HCT116 (cell line): ENCODE measurements around the gene C13orf46. TPM values are rescaled to one million over a fixed set of nuclear protein-coding genes. Genes with fewer than 3 reads are reported as not detected.

Experiments used
- ATAC-seq: fragments of 200-7000 bp; cut with Tn5 transposase; 2 replicates; pipeline ENCODE4 v1.9.1; 2020; ENCODE audit warnings: mild to moderate bottlenecking, moderate library complexity
- BruUV-seq: library from RNA; stranded (reverse); fragments of 400-500 nt; replicated peaks from 2 replicates; lab custom pipeline; 2021; lab: Mats Ljungman, UMichigan
- CTCF ChIA-PET: fragments of 300-600 bp; sonication (Branson Sonifier 250); formaldehyde crosslinking; loops from one replicate; lab custom pipeline; 2021; ENCODE audit warnings: antibody characterized with exemption; lab: Charles Lee
- POLR2A ChIA-PET: fragments of 300-600, 350-600 bp; sonication (Branson Sonifier 250); formaldehyde crosslinking; loops from one replicate; lab custom pipeline; 2021; ENCODE audit warnings: antibody characterized with exemption; lab: Charles Lee
- RAD21 ChIA-PET, 2 experiments: fragments of 300-600 bp; sonication (Branson Sonifier 250); formaldehyde crosslinking; loops; one replicate each; lab custom pipeline; 2023; ENCODE audit warnings: low total read pairs in 2 of 2; ENCODE audit not compliant: uncharacterized antibody in 2 of 2, unreplicated experiment in 2 of 2, low non-redundant PET in 1 of 2; lab: Charles Lee
- DNase-seq: peaks from one replicate; pipeline ENCODE4 v3.0.0-alpha.2; 2010; ENCODE audit warnings: low read depth, low spot score
- H2AFZ ChIP-seq: fragments of 200-600 bp; shearing (Covaris generic), sonication (generic); 2 replicates; pipeline ENCODE4 v1.6.1; 2017; ENCODE audit warnings: low read depth, mixed run types, mixed read lengths, antibody characterized with exemption, low read length; ENCODE audit not compliant: poor library complexity, severe bottlenecking
- H3K27ac ChIP-seq: 2 replicates; pipeline ENCODE4 v1.5.1; 2012; ENCODE audit warnings: low read depth, low read length
- H3K27me3 ChIP-seq: fragments of 200-600 bp; sonication (generic); 2 replicates; pipeline ENCODE4 v1.6.1; 2016; ENCODE audit warnings: mixed run types, low read length, mixed read lengths; ENCODE audit not compliant: insufficient read depth
- H3K36me3 ChIP-seq, 2 experiments: fragments of 200-500 bp in 1 of 2; fragments of 200-600 bp in 1 of 2; sonication (Bioruptor generic) in 1 of 2; sonication (generic) in 1 of 2; 2 replicates each; pipeline versions ENCODE4 v1.5.1 to v1.6.1; 2014 to 2016; ENCODE audit warnings: low read length in 2 of 2, inconsistent platforms in 1 of 2, mixed read lengths in 1 of 2, mixed run types in 1 of 2; ENCODE audit not compliant: insufficient read depth in 2 of 2, control insufficient read depth in 1 of 2
- H3K4me1 ChIP-seq, 2 experiments: fragments of 200-600 bp in 1 of 2; sonication (generic) in 1 of 2; 2 replicates each; pipeline versions ENCODE4 v1.5.1 to v1.6.1; 2012 to 2017; ENCODE audit warnings: low read length in 2 of 2, inconsistent platforms in 1 of 2, mild to moderate bottlenecking in 1 of 2, mixed read lengths in 1 of 2, mixed run types in 1 of 2, moderate library complexity in 1 of 2; ENCODE audit not compliant: insufficient read depth in 2 of 2, control insufficient read depth in 1 of 2
- H3K4me2 ChIP-seq: fragments of 200-600 bp; sonication (generic); 2 replicates; pipeline ENCODE4 v1.6.1; 2017; ENCODE audit warnings: mixed run types, low read length, mixed read lengths
- H3K4me3 ChIP-seq, 2 experiments: fragments of 200-600 bp in 1 of 2; sonication (generic) in 1 of 2; replicated peaks in 1 of 2; 2 replicates each; pipeline ENCODE4 v1.5.1; 2011 to 2016; ENCODE audit warnings: low read length in 2 of 2, control low read depth in 1 of 2, low read depth in 1 of 2, mild to moderate bottlenecking in 1 of 2, mixed read lengths in 1 of 2, mixed run types in 1 of 2
- H3K79me2 ChIP-seq: fragments of 200-600 bp; sonication (generic); 2 replicates; pipeline ENCODE4 v1.6.1; 2017; ENCODE audit warnings: mild to moderate bottlenecking, mixed run types, low read length, moderate library complexity, mixed read lengths; ENCODE audit not compliant: insufficient read depth
- H3K9ac ChIP-seq: fragments of 200-600 bp; sonication (generic); 2 replicates; pipeline ENCODE4 v1.6.1; 2016; ENCODE audit warnings: low read length, mixed read lengths
- H3K9me2 ChIP-seq: fragments of 200-600 bp; sonication (generic), shearing (Covaris generic); 2 replicates; pipeline ENCODE4 v1.6.1; 2017; ENCODE audit warnings: mixed run types, mild to moderate bottlenecking, moderate library complexity; ENCODE audit not compliant: insufficient read depth
- H3K9me3 ChIP-seq, 2 experiments: fragments of 200-500 bp in 1 of 2; fragments of 200-600 bp in 1 of 2; sonication (Bioruptor generic) in 1 of 2; sonication (generic) in 1 of 2; 2 replicates each; pipeline ENCODE4 v1.6.1; 2014 to 2017; ENCODE audit warnings: low read length in 2 of 2, mixed read lengths in 2 of 2, inconsistent platforms in 1 of 2, low read depth in 1 of 2, mild to moderate bottlenecking in 1 of 2, mixed run types in 1 of 2, moderate library complexity in 1 of 2; ENCODE audit not compliant: control insufficient read depth in 1 of 2, insufficient read depth in 1 of 2
- H4K20me1 ChIP-seq: fragments of 200-600 bp; sonication (generic), shearing (Covaris generic); 2 replicates; pipeline ENCODE4 v1.6.1; 2017; ENCODE audit warnings: mixed run types, mild to moderate bottlenecking, moderate library complexity; ENCODE audit not compliant: insufficient read depth
- CBX3 ChIP-seq: IDR thresholded peaks from 2 replicates; pipeline ENCODE4 v1.6.1; 2012; ENCODE audit warnings: low read depth
- CTCF ChIP-seq, 3 experiments: fragments of 200-600 bp in 1 of 3; sonication (generic) in 1 of 3; IDR thresholded peaks in 2 of 3; conservative IDR thresholded peaks in 1 of 3; 2 replicates each; pipeline ENCODE4 v1.5.1; 2012 to 2017; ENCODE audit warnings: low read depth in 2 of 3, low read length in 2 of 3, antibody characterized with exemption in 1 of 3, borderline replicate concordance in 1 of 3, control low read depth in 1 of 3, mild to moderate bottlenecking in 1 of 3, mixed read lengths in 1 of 3, mixed run types in 1 of 3, moderate library complexity in 1 of 3; ENCODE audit not compliant: insufficient read depth in 1 of 3
- FOSL1 ChIP-seq: IDR thresholded peaks from 2 replicates; pipeline ENCODE4 v1.6.1; 2012; ENCODE audit warnings: low read depth
- SP1 ChIP-seq: IDR thresholded peaks from 2 replicates; pipeline ENCODE4 v1.6.1; 2012; ENCODE audit warnings: low read depth
- TCF7L2 ChIP-seq: IDR thresholded peaks from 2 replicates; pipeline ENCODE4 v1.7.0; 2011; ENCODE audit warnings: borderline replicate concordance, inconsistent platforms; ENCODE audit not compliant: insufficient read depth, insufficient read length; ENCODE audit errors: extremely low read depth
- intact Hi-C: fragments of 100-400 bp; cut with micrococcal nuclease; formaldehyde crosslinking; loops from 2 replicates; pipeline ENCODE4 v1.10.0; 2022
- total RNA-seq: library from RNA; stranded (reverse); gene quantifications from one replicate; pipeline ENCODE4 v1.2.1, GENCODE V29; 2021; ENCODE audit not compliant: unreplicated experiment
- TF ChIP-seq, protein P1 (sequence below): IDR thresholded peaks from 2 replicates; pipeline ENCODE4 v1.6.1; 2012
- TF ChIP-seq, protein P2 (sequence below): IDR thresholded peaks from 2 replicates; pipeline ENCODE4 v1.6.1; 2012; ENCODE audit warnings: low read depth

Gene C13orf46
- total RNA-seq, 1 experiment from 2014 or later: 0.93 TPM

- no peaks in the 10 kb centered on the region for H3K9me2 ChIP-seq
- no peak overlapping the region for H3K27ac ChIP-seq
- DNase-seq: no peak
- CTCF ChIA-PET: no interaction called here
- no peaks in the 10 kb centered on the region for H3K4me1 ChIP-seq
- no peaks in the 10 kb centered on the region for H4K20me1 ChIP-seq
- no peak overlapping the region for H3K4me2 ChIP-seq
- H2AFZ ChIP-seq: no peak overlapping the region
- no peaks in the 10 kb centered on the region for H3K79me2 ChIP-seq
- no TSS peak for BruUV-seq
- H3K9ac ChIP-seq: no peak overlapping the region
- no peaks in the 10 kb centered on the region for H3K27me3 ChIP-seq
- no peak for ATAC-seq
- H3K4me3 ChIP-seq: no peak overlapping the region
- no peak for TF ChIP-seq TCF7L2
- no peak for TF ChIP-seq CTCF (IDR thresholded peaks at IDR 0.05 in 2 of 3, conservative IDR thresholded peaks at IDR 0.05 in 1 of 3; ENCODE audit: borderline replicate concordance in 1 of 3, insufficient read depth in 1 of 3, low read depth in 2 of 3, low read length in 2 of 3)
- TF ChIP-seq, protein P1, sequence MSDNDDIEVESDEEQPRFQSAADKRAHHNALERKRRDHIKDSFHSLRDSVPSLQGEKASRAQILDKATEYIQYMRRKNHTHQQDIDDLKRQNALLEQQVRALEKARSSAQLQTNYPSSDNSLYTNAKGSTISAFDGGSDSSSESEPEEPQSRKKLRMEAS: no peak
- TF ChIP-seq, protein P2, sequence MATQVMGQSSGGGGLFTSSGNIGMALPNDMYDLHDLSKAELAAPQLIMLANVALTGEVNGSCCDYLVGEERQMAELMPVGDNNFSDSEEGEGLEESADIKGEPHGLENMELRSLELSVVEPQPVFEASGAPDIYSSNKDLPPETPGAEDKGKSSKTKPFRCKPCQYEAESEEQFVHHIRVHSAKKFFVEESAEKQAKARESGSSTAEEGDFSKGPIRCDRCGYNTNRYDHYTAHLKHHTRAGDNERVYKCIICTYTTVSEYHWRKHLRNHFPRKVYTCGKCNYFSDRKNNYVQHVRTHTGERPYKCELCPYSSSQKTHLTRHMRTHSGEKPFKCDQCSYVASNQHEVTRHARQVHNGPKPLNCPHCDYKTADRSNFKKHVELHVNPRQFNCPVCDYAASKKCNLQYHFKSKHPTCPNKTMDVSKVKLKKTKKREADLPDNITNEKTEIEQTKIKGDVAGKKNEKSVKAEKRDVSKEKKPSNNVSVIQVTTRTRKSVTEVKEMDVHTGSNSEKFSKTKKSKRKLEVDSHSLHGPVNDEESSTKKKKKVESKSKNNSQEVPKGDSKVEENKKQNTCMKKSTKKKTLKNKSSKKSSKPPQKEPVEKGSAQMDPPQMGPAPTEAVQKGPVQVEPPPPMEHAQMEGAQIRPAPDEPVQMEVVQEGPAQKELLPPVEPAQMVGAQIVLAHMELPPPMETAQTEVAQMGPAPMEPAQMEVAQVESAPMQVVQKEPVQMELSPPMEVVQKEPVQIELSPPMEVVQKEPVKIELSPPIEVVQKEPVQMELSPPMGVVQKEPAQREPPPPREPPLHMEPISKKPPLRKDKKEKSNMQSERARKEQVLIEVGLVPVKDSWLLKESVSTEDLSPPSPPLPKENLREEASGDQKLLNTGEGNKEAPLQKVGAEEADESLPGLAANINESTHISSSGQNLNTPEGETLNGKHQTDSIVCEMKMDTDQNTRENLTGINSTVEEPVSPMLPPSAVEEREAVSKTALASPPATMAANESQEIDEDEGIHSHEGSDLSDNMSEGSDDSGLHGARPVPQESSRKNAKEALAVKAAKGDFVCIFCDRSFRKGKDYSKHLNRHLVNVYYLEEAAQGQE: no peak
- no peak for TF ChIP-seq FOSL1
- no peak for TF ChIP-seq CBX3
- TF ChIP-seq SP1: no peak
- intact Hi-C loops: no loop called here
- no peaks in the 10 kb centered on the region for H3K36me3 ChIP-seq
- POLR2A ChIA-PET: no interaction called here
- RAD21 ChIA-PET: no interaction called here
- H3K9me3 ChIP-seq: no peaks in the 10 kb centered on the region
These were observed 39.3 kb downstream of the C13orf46 start for GRCh38 chr13:113934576-113934975.
